ENCODE data around the gene SCT.

Gene SCT

DNA sequence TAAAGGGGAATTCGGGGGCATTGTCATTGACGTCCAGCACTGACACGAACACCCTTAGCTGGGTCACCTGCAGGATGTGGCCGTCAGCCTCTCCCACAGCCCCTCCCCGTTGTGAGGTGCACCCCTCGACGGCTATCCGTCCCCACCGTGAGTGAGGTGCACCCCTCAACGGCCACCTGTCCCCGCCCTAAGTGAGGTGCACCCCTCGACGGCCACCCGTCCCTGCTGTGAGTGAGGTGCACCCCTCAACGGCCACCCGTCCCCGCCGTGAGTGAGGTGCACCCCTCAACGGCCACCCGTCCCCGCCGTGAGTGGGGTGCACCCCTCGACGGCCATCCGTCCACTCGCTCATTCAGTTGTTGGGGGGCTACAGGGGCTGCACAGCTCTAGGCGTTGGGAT, 5.1 kb downstream of the SCT start:
- H3K4me3 ChIP-seq (ENCODE audit: low read depth, low read length) = no peak overlapping the region
- DNase-seq (ENCODE audit: low read depth) = no peak
- TF ChIP-seq, protein P1, sequence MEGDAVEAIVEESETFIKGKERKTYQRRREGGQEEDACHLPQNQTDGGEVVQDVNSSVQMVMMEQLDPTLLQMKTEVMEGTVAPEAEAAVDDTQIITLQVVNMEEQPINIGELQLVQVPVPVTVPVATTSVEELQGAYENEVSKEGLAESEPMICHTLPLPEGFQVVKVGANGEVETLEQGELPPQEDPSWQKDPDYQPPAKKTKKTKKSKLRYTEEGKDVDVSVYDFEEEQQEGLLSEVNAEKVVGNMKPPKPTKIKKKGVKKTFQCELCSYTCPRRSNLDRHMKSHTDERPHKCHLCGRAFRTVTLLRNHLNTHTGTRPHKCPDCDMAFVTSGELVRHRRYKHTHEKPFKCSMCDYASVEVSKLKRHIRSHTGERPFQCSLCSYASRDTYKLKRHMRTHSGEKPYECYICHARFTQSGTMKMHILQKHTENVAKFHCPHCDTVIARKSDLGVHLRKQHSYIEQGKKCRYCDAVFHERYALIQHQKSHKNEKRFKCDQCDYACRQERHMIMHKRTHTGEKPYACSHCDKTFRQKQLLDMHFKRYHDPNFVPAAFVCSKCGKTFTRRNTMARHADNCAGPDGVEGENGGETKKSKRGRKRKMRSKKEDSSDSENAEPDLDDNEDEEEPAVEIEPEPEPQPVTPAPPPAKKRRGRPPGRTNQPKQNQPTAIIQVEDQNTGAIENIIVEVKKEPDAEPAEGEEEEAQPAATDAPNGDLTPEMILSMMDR (conservative IDR thresholded peaks at IDR 0.05; ENCODE audit: low read depth, low read length) = no peak

DNA sequence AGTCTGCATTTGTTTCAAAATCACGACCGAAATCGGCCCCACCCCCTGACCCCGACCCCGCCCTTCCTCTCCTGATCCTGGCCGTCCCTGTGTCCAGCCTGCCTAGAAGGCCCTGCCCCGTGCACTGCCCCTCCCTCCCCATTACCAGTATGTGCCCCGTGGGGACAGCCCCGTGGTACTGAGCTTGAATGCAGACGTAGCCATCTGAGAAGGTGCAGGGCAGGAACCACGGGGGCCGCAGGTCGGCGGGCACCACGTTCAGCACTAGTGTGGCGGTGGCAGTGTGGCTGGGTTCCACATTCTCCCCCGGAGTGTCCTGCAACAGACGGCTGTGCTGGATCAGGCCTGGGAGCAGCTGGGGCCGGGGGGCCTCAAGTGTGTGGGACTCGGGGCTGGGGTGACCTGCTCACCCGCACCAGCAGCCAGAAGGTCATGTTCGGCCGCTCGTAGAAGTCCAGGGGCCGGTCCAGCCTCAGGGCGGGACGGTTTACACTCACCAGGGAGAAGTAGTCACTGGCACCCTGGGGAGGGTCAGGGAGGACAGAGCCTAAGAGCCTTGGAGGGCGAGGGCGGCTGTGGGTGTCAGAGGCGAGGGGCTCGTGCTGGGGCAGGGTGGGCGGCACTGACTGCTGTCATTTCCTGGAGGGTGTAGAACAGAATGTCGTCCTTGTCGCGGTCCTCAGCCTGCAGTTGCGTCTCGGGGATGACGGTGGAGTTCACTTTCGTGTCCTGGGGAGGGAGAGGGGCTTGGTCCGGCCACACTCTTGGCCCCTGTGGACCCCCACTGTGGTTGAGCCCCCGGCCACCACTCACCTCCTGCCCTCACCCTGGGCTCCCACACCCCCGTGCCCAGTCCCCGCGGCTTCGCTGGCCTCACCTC, 5.8 kb downstream of the SCT start:
- H3K4me3 ChIP-seq (ENCODE audit: low read depth, low read length) = no peak overlapping the region
- DNase-seq (ENCODE audit: low read depth) = no peak
- TF ChIP-seq, protein P1 (conservative IDR thresholded peaks at IDR 0.05; ENCODE audit: low read depth, low read length) = no peak

DNA sequence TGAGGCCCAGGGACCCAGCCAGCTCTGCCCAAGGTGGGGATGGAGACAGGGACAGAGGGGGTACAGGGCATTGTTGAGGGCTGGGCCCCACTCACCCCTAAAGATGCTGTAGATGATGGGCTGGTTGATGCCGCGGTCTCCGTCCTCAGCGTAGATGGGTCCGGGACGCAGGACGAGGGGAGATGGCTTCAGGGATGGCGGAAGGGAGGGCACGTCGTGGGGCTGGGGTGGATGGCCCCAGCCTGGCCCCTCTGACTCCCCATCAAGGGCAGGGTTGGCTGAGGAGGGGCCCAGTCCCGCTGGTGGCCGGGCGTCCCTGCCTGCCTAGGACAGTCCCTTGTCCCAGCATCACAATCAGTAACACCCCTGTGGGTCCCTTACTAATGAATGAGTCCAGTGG, 6.8 kb downstream of the SCT start:
- DNase-seq (ENCODE audit: low read depth) = no peak
- no peak overlapping the region for H3K4me3 ChIP-seq (ENCODE audit: low read depth, low read length)
- TF ChIP-seq, protein P1 (conservative IDR thresholded peaks at IDR 0.05; ENCODE audit: low read depth, low read length) = no peak

DNA sequence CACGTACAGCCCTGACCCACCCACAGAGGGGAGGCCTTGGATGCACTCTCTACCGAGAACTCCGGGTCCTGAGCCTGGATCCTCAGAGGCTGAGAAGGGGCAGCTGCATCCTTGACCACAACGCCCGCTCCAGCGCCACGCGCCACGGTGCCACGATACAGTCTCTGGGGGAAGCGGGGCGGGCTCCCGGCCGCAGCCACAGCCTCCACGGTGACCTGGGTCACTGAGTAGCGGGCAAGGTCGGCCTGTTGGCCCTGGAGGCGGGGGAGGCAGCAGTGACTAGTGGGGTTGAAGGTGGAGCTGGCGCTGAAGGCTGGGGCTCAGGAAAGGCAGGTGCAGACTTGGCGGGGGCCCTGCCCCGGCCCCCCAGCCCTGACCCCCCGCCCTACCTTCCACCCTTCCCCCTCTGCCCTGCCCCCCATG, 7.3 kb downstream of the SCT start:
- no peak for DNase-seq (ENCODE audit: low read depth)
- TF ChIP-seq, protein P1 (conservative IDR thresholded peaks at IDR 0.05; ENCODE audit: low read depth, low read length) = no peak

DNA sequence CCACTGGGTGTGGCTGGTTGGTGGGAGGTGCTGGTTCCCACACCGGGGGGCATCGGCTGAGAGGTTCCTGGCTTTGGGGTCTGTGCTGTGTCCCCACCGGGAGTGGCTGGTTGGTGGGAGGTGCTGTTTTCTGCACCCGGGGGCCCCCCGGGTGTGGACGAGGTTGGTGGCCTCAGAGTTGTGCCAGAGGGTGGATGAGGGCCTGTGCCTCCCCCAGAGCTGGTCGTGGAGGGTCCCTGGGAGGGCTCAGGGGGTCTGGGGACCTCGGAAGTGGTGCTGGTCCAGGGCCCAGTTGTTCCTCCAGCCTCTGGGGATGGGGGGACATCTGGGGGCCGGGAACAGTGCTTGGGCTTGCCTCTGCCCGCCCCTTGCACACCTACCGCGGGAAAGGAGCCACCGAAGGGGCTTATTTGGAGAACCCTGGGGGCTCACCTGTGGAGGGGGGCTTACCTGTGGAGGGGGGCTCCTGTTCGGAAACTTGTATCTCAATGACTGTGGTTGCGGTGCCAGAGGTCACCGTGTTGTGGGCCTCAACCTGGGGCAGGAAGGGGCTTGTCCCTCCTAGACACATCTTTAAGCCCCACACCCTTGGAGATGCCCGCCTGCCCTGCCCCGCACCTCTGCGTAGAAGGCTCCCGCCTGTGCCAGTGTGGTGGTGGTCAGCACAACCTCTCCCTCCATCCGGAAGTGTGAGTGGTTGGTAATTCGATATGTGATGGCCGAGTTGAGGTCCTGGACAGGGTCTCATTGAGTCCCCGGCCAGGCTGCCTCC, 7.9 kb downstream of the SCT start:
- TF ChIP-seq, protein P1 (conservative IDR thresholded peaks at IDR 0.05; ENCODE audit: low read depth, low read length) = no peak
- no peak overlapping the region for H3K4me3 ChIP-seq (ENCODE audit: low read depth, low read length)
- DNase-seq (ENCODE audit: low read depth) = no peak

More for the DNA sequence above, 7.3 kb downstream of the SCT start:
- H3K4me3 ChIP-seq (ENCODE audit: low read depth, low read length) = no peak overlapping the region

DNA sequence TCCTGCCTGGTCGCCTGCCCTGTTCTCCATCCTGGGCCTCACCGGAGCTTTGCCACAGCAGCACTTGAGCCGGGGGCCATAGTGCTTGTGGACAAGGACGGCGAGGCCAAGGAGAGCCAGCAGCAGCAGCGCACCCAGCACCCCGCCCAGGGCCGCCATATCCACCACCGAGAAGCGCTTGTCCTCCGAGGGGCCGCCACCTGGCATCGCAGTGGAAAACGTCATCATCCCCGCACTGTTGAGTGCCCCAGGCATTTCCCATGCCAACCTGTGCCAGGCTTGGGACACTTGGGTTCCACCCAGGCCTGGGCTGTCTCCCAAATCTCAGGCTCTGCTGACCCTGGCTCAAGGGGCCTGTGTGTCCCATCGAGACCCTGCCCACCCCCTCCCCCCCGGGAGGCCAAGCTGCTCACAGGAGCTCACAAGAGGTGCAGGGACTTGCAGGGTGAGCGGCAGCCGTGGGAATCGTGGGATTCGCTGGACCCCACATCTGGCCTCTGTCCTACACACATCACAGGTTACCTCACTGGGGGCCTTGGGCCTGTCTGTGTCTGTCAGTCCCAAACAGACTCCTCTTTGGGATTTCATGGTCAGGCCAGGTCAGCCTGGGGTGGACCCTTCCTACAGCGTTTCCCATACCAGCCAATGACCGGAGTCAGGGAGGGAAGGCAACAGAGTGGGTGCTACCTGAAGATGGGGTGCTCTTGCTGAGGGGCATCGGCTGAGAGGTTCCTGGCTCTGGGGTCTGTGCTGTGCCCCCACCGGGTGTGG, 8.9 kb downstream of the SCT start:
- TF ChIP-seq, protein P1 (conservative IDR thresholded peaks at IDR 0.05; ENCODE audit: low read depth, low read length) = no peak
- H3K4me3 ChIP-seq (ENCODE audit: low read depth, low read length) = no peak overlapping the region
- no peak for DNase-seq (ENCODE audit: low read depth)
